PC-9 (cell line): ENCODE data around the gene DHRS2. TPM values are rescaled to one million over a fixed set of nuclear protein-coding genes. Genes with fewer than 3 reads are reported as not detected.

ENCODE experiments used
- BruUV-seq: library from RNA; stranded (reverse); fragments of 400-500 nt; replicated peaks from 2 replicates; lab custom pipeline; 2021; lab: Mats Ljungman, UMichigan
- CTCF ChIA-PET: fragments of 300-600 bp; sonication (Branson Sonifier 250); formaldehyde crosslinking; loops from one replicate; lab custom pipeline; 2022; ENCODE audit warnings: antibody characterized with exemption; lab: Charles Lee
- POLR2A ChIA-PET: fragments of 300-600 bp; sonication (Branson Sonifier 250); formaldehyde crosslinking; loops from one replicate; lab custom pipeline; 2022; ENCODE audit warnings: antibody characterized with exemption; ENCODE audit not compliant: unreplicated experiment; lab: Charles Lee
- DNase-seq, 2 experiments: peaks; one replicate each; pipeline versions ENCODE4 v3.0.0 to v3.0.0-alpha.2; 2015 to 2022; ENCODE audit warnings: mixed read lengths in 1 of 2
- H2AFZ ChIP-seq: fragments of 200-600 bp; sonication (generic); 2 replicates; pipeline ENCODE4 v1.8.1; 2017; ENCODE audit warnings: antibody characterized with exemption
- H3F3A ChIP-seq: fragments of 200-600 bp; sonication (generic); 2 replicates; pipeline ENCODE4 v1.8.1; 2017; ENCODE audit warnings: antibody characterized with exemption, mild to moderate bottlenecking, low read depth; ENCODE audit not compliant: insufficient read depth
- H3K27ac ChIP-seq: fragments of 200-600 bp; sonication (generic); 2 replicates; pipeline ENCODE4 v1.6.1; 2016; ENCODE audit warnings: mixed run types
- H3K27me3 ChIP-seq: fragments of 200-600 bp; sonication (generic); 2 replicates; pipeline ENCODE4 v1.6.1; 2016; ENCODE audit warnings: low read depth, mixed run types; ENCODE audit not compliant: insufficient read depth
- H3K36me3 ChIP-seq: fragments of 200-600 bp; sonication (generic); 2 replicates; pipeline ENCODE4 v1.6.1; 2016; ENCODE audit warnings: low read depth, mixed run types
- H3K4me1 ChIP-seq: fragments of 200-600 bp; sonication (generic); replicated peaks from 2 replicates; pipeline ENCODE4 v1.6.1; 2016; ENCODE audit warnings: mixed run types; ENCODE audit not compliant: insufficient read depth
- H3K4me2 ChIP-seq: fragments of 200-600 bp; sonication (generic); 2 replicates; pipeline ENCODE4 v1.6.1; 2017; ENCODE audit warnings: mixed run types
- H3K4me3 ChIP-seq: fragments of 200-600 bp; sonication (generic); 2 replicates; pipeline ENCODE4 v1.6.1; 2016; ENCODE audit warnings: mixed run types
- H3K79me2 ChIP-seq: fragments of 200-600 bp; sonication (generic); 2 replicates; pipeline ENCODE4 v1.6.1; 2017; ENCODE audit warnings: low read depth, mixed run types
- H3K9me2 ChIP-seq: fragments of 200-600 bp; sonication (generic); 2 replicates; pipeline ENCODE4 v1.8.1; 2017; ENCODE audit warnings: mild to moderate bottlenecking; ENCODE audit not compliant: insufficient read depth
- H3K9me3 ChIP-seq: fragments of 200-600 bp; sonication (generic); 2 replicates; pipeline ENCODE4 v1.8.1; 2016; ENCODE audit warnings: low read depth; ENCODE audit not compliant: insufficient read depth
- H4K20me1 ChIP-seq: fragments of 200-600 bp; sonication (generic); 2 replicates; pipeline ENCODE4 v1.8.1; 2017; ENCODE audit not compliant: insufficient read depth
- CTCF ChIP-seq: fragments of 200-600 bp; sonication (generic); conservative IDR thresholded peaks from 2 replicates; pipeline ENCODE4 v1.6.1; 2017; ENCODE audit warnings: mixed run types, antibody characterized with exemption, mild to moderate bottlenecking, moderate library complexity
- EZH2 ChIP-seq: fragments of 200-600 bp; sonication (generic); IDR thresholded peaks from 2 replicates; pipeline ENCODE4 v1.8.0; 2017; ENCODE audit warnings: antibody characterized with exemption, low read depth
- intact Hi-C: fragments of 100-400 bp; cut with micrococcal nuclease; formaldehyde crosslinking; loops from one replicate; pipeline ENCODE4 v1.10.0; 2022; ENCODE audit not compliant: unreplicated experiment
- total RNA-seq: library from RNA; stranded (reverse); gene quantifications from 2 replicates; pipeline ENCODE4 v1.2.3, GENCODE V29; 2021

DHRS2 gene
- total RNA-seq, 1 experiment from 2014 or later: 0.55 TPM

- Histone ChIP-seq H3K4me1 (peaks cover 59% of the 10 kb centered on the region), H4K20me1 (0 out of 2 replicates have a peak, but pooled peaks cover 9% of the 10 kb centered on the region), H3K4me2 (peak overlapping the region; percentile 73), H3K4me3 (peak overlapping the region; percentile 62; the same call in 1 of the 2 replicates), H2AFZ (no peak overlapping the region), H3K27me3 (no peaks in the 10 kb centered on the region), H3K79me2 (peaks cover 56% of the 10 kb centered on the region), H3K9me3 (no peaks in the 10 kb centered on the region), H3F3A (peaks cover 68% of the 10 kb centered on the region), H3K36me3 (peaks cover 5% of the 10 kb centered on the region), H3K27ac (peak overlapping the region; percentile 82), H3K9me2 (no peaks in the 10 kb centered on the region)
- DNase-seq: peak; percentile 71 to 74
- ChIA-PET POLR2A (interaction anchor here (0.6 to 0.7 kb wide), 2 partner anchors 54 to 1852 kb away, joined by 6 to 8 read pairs; no protein-coding TSS in a partner anchor), CTCF (interaction anchor here (0.6 to 1.3 kb wide), 2 partner anchors 9 to 375 kb away, joined by 3 to 7 read pairs; no protein-coding TSS in a partner anchor)
- intact Hi-C loops: loop anchor here (2.0 kb wide), 1 partner anchor 86 kb away; no protein-coding TSS in a partner anchor
- no peak for TF ChIP-seq CTCF
- no peak for TF ChIP-seq EZH2
- no TSS peak for BruUV-seq
These were observed 4.5 kb downstream of the DHRS2 start for GRCh38 chr14:23640524-23641141.

- H3K27ac ChIP-seq: peak overlapping the region; percentile 82
- no peak overlapping the region for H2AFZ ChIP-seq
- peaks cover 62% of the 10 kb centered on the region for H3K4me1 ChIP-seq
- DNase-seq: no peak
- no peak overlapping the region; the same call in 1 of the 2 replicates for H3K4me3 ChIP-seq
- ChIA-PET POLR2A (interaction anchor here (0.7 kb wide), 1 partner anchor 53 kb away, joined by 8 read pairs; no protein-coding TSS in a partner anchor), CTCF (interaction anchor here (0.6 to 1.3 kb wide), 3 partner anchors 9 to 376 kb away, joined by 3 to 7 read pairs (median 3); no protein-coding TSS in a partner anchor)
- intact Hi-C loops: loop anchor here (2.0 kb wide), 1 partner anchor 85 kb away; no protein-coding TSS in a partner anchor
- no peaks in the 10 kb centered on the region for H3K9me3 ChIP-seq
- H3K36me3 ChIP-seq: peaks cover 5% of the 10 kb centered on the region
- H3K4me2 ChIP-seq: peak overlapping the region; percentile 73
- peaks cover 54% of the 10 kb centered on the region for H3K79me2 ChIP-seq
- no peaks in the 10 kb centered on the region for H3K9me2 ChIP-seq
- BruUV-seq: no TSS peak
- TF ChIP-seq EZH2 (no peak), CTCF (no peak)
- H3K27me3 ChIP-seq: no peaks in the 10 kb centered on the region
- H4K20me1 ChIP-seq: 0 out of 2 replicates have a peak, but pooled peaks cover 9% of the 10 kb centered on the region
- peaks cover 72% of the 10 kb centered on the region for H3F3A ChIP-seq
These were observed 5.2 kb downstream of the DHRS2 start for GRCh38 chr14:23641180-23641914.

GRCh38 chr14:23641915-23642588 lies 5.9 kb downstream of the DHRS2 start:
- POLR2A ChIA-PET: no interaction called here

More at GRCh38 chr14:23641915-23642588, 5.9 kb downstream of the DHRS2 start:
- Histone ChIP-seq H3K36me3 (peaks cover 5% of the 10 kb centered on the region), H3K27me3 (no peaks in the 10 kb centered on the region), H3K27ac (peak overlapping the region; percentile 82; the same call in 1 of the 2 replicates), H4K20me1 (0 out of 2 replicates have a peak, but pooled peaks cover 9% of the 10 kb centered on the region), H3K4me1 (peaks cover 69% of the 10 kb centered on the region), H3F3A (peaks cover 73% of the 10 kb centered on the region), H3K79me2 (peaks cover 47% of the 10 kb centered on the region), H3K9me3 (no peaks in the 10 kb centered on the region), H3K4me2 (peak overlapping the region; percentile 73), H3K9me2 (no peaks in the 10 kb centered on the region), H2AFZ (no peak overlapping the region), H3K4me3 (no peak overlapping the region)
- TF ChIP-seq EZH2 (no peak), CTCF (no peak)
- BruUV-seq: no TSS peak
- CTCF ChIA-PET: interaction anchor here (0.7 kb wide), 1 partner anchor 160 kb away, joined by 3 read pairs; no protein-coding TSS in a partner anchor
- intact Hi-C loops: loop anchor here (2.0 kb wide), 1 partner anchor 85 kb away; no protein-coding TSS in a partner anchor
- no peak for DNase-seq
